GM12891 (cell line): ENCODE data around the gene KCTD11.

ENCODE experiments used
- DNase-seq: peaks from one replicate; pipeline ENCODE4 v3.0.0; 2011; ENCODE audit warnings: low spot score; ENCODE audit not compliant: insufficient read length
- FAIRE-seq: peaks from 2 replicates; lab custom pipeline; 2011; peaks lifted over from hg19 to GRCh38; lab: Jason Lieb, UNC
- PAX5 ChIP-seq: IDR thresholded peaks from 2 replicates; pipeline ENCODE4 v1.6.1; 2011; ENCODE audit warnings: low read length, moderate library complexity, mild to moderate bottlenecking; ENCODE audit not compliant: insufficient read depth, severe bottlenecking
- POLR2A ChIP-seq: IDR thresholded peaks from 2 replicates; pipeline ENCODE4 v1.6.1; 2011; ENCODE audit warnings: low read depth, low read length, control low read depth
- POLR2AphosphoS5 ChIP-seq: IDR thresholded peaks from 2 replicates; pipeline ENCODE4 v1.6.1; 2011; ENCODE audit warnings: low read depth, low read length, control low read depth
- POU2F2 ChIP-seq: IDR thresholded peaks from 2 replicates; pipeline ENCODE4 v1.6.1; 2011; ENCODE audit warnings: low read depth, mild to moderate bottlenecking, control low read depth, low read length, moderate library complexity
- SPI1 ChIP-seq: IDR thresholded peaks from 2 replicates; pipeline ENCODE4 v1.6.1; 2011; ENCODE audit warnings: low read depth, low read length, control low read depth
- TAF1 ChIP-seq: IDR thresholded peaks from 2 replicates; pipeline ENCODE4 v1.6.1; 2011; ENCODE audit warnings: low read depth, low read length, control low read depth

Gene KCTD11

DNA sequence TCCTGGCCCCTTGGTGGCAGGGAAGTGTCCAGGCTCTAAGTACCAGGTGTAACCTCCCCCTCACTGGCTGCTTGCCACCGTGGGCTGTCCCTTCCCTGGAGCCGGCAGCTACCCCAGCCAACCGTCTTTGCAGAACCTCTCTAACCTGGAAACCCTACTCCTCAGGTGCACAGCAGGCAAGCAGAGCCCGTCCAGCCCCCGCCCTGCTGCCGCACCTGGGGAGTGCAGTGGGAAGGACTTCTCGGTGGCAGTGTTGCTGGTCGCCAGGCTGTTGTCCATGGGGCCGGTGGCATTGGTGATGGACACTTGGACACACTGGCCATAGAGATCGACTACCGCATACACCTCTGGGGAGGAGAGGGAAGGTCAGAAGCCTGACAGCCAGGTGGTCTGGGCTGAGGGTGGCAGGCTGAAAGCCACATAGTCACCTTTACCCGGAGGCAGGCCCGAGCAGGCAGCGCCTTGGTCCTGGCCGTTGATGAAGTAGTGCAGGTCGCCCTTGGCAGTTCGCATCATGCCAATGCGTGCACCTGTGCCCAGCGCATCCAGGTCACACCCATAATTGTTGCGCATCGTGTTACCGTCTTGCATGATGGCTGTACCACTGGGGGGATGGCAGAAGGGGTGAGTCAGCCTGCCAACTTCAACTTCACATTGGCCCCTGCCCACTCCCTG lies 29.3 kb upstream of the KCTD11 start:
- FAIRE-seq (no peak), DNase-seq (peak; percentile 6)
- TF ChIP-seq POLR2AphosphoS5 (no peak), TAF1 (no peak), POLR2A (no peak), POU2F2 (no peak), PAX5 (no peak), SPI1 (no peak)

DNA sequence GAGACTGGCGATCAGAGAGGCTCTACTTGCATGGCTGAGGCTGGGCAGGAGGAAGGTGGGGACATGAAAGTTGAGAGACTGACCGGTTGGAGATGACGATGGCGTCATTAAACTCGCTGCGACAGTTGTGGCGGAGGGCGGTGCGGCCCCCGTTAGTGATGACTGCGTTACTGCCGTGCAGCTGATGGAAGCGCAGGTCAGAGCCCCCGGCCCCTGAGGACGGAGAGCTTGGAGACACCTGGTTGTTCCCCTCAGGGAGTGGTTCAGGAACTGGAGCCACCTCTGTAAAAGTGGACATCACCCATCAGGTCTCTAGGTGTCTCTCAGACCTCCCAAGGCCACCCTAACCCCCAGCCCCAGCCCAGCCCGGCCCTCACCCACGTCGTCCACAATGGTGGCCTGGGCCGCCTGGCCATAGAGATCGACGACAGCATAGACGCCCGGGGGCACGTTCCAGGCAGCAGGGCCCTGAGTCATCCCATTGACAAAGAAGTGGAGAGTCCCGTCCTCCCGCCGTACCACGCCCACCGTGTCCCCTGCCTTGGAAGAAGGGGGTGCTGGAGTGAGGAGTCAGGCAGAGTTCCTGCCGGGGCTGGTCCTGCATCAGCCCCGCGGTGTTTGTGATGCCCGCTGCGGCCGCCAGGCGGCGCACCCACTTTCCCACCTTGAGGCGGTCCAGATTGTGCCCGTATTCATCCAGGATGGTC lies 28.1 kb upstream of the KCTD11 start:
- FAIRE-seq, result peak; percentile 90
- peak; percentile 86 for DNase-seq
- TF ChIP-seq POU2F2, result no peak
- no peak for TF ChIP-seq POLR2A
- TF ChIP-seq TAF1, result no peak
- TF ChIP-seq SPI1, result no peak

DNA sequence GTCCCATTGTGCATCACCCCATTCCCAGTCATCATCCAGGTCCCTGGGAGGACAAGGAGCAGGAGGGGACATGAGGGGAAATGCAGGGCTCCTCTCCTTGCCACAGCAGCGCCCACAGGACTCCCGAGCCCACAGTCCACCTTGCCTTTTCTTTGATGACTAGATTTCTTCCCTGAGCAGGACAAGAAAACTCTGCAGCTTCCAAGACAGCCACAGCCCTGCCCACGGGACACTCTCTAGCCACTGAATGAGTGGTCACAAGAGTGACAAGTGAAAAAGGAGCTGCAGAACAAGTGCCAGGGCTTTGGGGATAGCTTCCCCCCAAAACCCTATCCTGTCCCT lies 27.6 kb upstream of the KCTD11 start:
- FAIRE-seq (no peak), DNase-seq (no peak)
- TF ChIP-seq POU2F2, result no peak
- TF ChIP-seq POLR2A, result no peak
- TF ChIP-seq TAF1, result no peak
- no peak for TF ChIP-seq PAX5
- TF ChIP-seq POLR2AphosphoS5, result no peak

DNA sequence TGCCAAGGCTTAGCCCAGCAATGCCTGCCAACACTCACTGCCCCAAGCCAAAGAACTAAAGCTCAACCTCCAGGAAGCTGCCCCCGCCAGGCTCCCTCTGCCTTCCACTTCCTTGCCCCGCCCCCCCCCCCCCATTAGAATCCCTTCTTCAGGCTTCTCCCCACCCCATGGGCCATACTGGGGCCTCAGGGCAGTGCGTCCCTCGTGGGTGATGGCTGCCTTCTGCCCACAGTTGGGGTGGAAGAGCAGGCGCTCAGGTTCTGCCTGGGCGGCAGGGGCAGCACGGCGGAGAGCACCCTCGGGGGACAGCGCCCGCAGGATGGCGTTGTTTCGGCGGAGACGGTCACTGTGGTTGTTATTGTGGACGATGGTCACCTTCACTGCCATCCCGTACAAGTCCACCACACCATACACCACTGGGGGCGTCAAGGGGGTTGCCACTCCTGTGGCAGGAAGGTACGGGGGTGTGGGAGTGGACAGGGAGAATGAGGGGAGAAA lies 26.9 kb upstream of the KCTD11 start:
- TF ChIP-seq POLR2A (no peak), PAX5 (no peak), TAF1 (no peak), POU2F2 (no peak), POLR2AphosphoS5 (no peak), SPI1 (no peak)
- no peak for FAIRE-seq
- no peak for DNase-seq

DNA sequence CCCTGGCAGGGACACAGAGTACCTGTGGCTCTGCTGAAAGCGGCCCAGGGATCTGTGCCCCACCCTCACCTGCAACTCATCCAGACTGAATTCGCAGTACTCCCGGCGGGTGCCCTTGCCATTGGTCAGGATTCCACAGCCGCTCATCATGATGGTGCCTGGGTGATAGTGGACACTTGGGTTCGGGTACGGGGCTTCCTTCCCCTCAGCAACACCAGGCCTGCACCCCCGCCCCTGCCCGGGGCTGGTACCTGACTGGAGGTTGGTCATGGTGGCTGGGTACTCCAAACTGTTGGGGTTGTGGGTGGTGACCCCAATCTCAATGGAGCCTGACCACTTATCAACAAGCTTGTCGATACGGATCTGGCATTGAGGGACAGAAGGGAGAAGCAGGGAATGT lies 25.8 kb upstream of the KCTD11 start:
- no peak for DNase-seq
- TF ChIP-seq SPI1 (no peak), POU2F2 (no peak), PAX5 (no peak), POLR2A (no peak), TAF1 (no peak), POLR2AphosphoS5 (no peak)
- FAIRE-seq, result no peak

DNA sequence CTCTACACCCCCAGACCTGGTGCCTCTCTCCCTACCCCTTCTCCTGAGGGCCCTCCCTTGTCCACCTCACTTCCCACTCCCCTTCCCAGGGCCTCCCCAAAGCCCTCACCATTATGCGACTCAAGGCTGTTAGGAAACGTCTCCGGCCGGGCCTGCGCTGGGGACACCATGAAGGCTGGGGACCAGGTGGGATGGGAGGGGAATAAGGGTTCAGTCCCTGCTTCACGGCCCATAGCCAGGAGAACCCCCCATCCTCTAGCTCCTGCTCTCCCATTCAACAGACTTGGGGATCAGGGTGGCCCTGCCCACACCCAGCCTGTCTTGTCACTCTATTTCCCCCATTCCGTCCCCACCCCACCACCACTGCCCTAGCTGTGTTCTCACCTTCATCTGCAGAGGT lies 24.9 kb upstream of the KCTD11 start:
- no peak for FAIRE-seq
- TF ChIP-seq POLR2A (no peak), POU2F2 (no peak), SPI1 (no peak), PAX5 (no peak), POLR2AphosphoS5 (no peak), TAF1 (no peak)

DNA sequence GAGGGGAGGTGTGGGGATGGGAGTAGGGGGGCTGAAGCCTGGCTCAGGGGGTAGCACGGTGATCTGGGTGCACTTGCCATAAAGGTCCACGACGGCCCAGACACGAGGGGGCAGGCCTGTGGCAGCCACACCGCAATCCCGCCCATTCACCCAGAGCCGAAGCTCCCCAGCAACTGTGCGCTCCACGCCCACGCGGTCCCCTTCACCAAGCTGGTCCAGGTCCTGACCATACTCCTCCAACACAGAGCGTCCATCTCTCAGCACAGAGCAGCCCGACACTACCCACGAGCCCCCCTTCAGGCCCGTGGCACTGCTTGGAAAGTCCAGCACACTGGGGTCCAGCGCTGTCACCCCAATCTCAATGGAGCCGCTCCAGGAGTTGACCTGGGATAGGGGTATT lies 24.5 kb upstream of the KCTD11 start:
- FAIRE-seq, result no peak
- no peak for DNase-seq
- no peak for TF ChIP-seq POU2F2
- TF ChIP-seq PAX5, result no peak
- no peak for TF ChIP-seq POLR2AphosphoS5
- no peak for TF ChIP-seq POLR2A
- no peak for TF ChIP-seq TAF1
- no peak for TF ChIP-seq SPI1

More for the DNA sequence above, 24.9 kb upstream of the KCTD11 start:
- no peak for DNase-seq

DNA sequence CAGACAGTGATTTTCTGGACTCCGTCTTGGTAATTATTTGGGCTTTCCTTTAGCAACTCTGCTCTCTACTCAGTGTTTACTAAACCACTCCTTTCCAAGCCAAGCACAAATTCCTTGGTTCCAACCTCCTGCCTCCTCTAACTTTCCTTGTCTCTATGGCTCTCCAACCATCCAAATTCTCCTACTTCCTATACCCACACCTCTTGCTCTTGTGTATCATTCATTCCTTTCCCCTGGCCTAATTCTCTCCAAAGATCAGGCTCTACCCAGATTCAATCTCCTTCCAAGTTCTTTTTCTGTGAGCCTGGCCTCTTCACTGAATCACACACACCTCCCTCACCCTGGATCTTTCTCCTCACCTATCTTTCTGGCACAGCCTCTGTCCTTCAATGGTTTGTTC lies 24.0 kb upstream of the KCTD11 start:
- no peak for DNase-seq
- no peak for FAIRE-seq
- TF ChIP-seq POLR2A (no peak), POLR2AphosphoS5 (no peak), TAF1 (no peak), SPI1 (no peak), POU2F2 (no peak), PAX5 (no peak)

DNA sequence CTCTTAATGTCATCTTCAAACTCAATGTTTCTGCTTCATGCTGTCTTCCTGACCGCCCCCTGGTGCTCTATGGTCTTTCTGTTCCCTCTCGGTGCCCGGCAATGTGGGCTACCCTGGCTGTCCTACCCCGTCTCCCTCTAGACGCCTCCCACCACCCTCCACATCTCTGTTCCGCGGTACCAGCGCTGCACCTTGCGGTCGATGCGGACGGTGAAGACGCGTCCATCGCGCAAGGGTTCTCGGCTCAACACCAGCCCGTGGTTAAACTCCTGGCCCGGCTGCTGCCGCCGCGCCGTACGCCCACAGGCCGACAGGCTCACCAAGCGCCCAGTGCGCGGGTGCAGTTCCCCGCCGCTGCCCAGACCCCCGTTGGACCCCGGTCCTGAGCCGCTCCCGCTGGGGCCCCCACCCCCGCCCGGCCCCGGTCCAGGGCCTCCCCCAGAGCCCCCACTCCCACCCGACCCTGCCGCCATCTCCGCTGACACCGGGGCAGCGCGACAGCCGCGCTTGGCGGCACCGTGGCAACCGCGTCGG lies 23.1 kb upstream of the KCTD11 start, which contains the start of gene NEURL4:
NEURL4 (minus strand) TSS at position 496 of the 534 bp plus-strand sequence; CDS start at position 473, 23 bp downstream.
- FAIRE-seq (no peak), DNase-seq (no peak)
- TF ChIP-seq SPI1 (no peak), PAX5 (no peak), POLR2A (no peak), POU2F2 (no peak), TAF1 (no peak), POLR2AphosphoS5 (no peak)
